ENCODE measurements around the gene RGMA. TPM values are rescaled to one million over a fixed set of nuclear protein-coding genes. Genes with fewer than 3 reads are reported as not detected.

RGMA gene
- total and polyA plus RNA-seq, 2 donors (not counting 3 experiments of a cell fraction or from before 2014, with no cell fraction given), result 0.06 to 0.13 TPM

GRCh38 chr15:93024293-93024692, 64.7 kb downstream of the RGMA start:
- BruUV-seq (replicated peaks), result no TSS peak

More at GRCh38 chr15:93024293-93024692, 64.7 kb downstream of the RGMA start:
- H3K4me3 ChIP-seq (replicated peaks in 1 of 3; ENCODE audit: insufficient read depth in 1 of 3, low read depth in 1 of 3, low read length in 3 of 3), result no peak overlapping the region
- H3K27me3 ChIP-seq (ENCODE audit: control insufficient read depth in 2 of 2, insufficient read depth in 2 of 2, low read length in 2 of 2), result no peaks in the 10 kb centered on the region
- no peaks in the 10 kb centered on the region for H3K9me1 ChIP-seq (replicated peaks; ENCODE audit: control insufficient read depth, extremely low read depth, insufficient read depth, low read length)
- no peak overlapping the region for H2AFZ ChIP-seq (ENCODE audit: low read depth, low read length)
- DNase-seq (ENCODE audit: low read depth, low spot score) (no peak), FAIRE-seq (no peak)
- peaks cover 17% of the 10 kb centered on the region for H3K4me1 ChIP-seq (ENCODE audit: control insufficient read depth, extremely low read depth, insufficient read depth, low read length)
- TF ChIP-seq MYC (IDR thresholded peaks at IDR 0.05; ENCODE audit: low read depth, low read length) (no peak), POLR2AphosphoS5 (IDR thresholded peaks at IDR 0.05; ENCODE audit: insufficient read depth, low read depth, low read length) (no peak), GATA2 (IDR thresholded peaks at IDR 0.05; ENCODE audit: insufficient read depth, insufficient read length, low read depth, low read length) (no peak), EZH2 (IDR thresholded peaks at IDR 0.05; ENCODE audit: borderline replicate concordance, low read depth, low read length, severe bottlenecking) (no peak), JUN (IDR thresholded peaks at IDR 0.05; ENCODE audit: borderline replicate concordance, insufficient read depth, insufficient read length, low read depth) (no peak), CTCF (IDR thresholded peaks at IDR 0.05; ENCODE audit: extremely low read depth in 1 of 2, insufficient read depth in 1 of 2, low read depth in 1 of 2, low read length in 2 of 2) (no peak), POLR2A (IDR thresholded peaks at IDR 0.05; ENCODE audit: low read depth, low read length) (no peak), FOS (IDR thresholded peaks at IDR 0.05; ENCODE audit: borderline replicate concordance, insufficient read depth, low read length) (no peak), MAX (IDR thresholded peaks at IDR 0.05; ENCODE audit: insufficient read depth, insufficient read length) (no peak)
- intact Hi-C loops (cut with micrococcal nuclease), result no loop called here
- H3K9me3 ChIP-seq (replicated peaks; ENCODE audit: control insufficient read depth, insufficient read depth, low read length), result no peaks in the 10 kb centered on the region
- peaks cover 27 to 41% of the 10 kb centered on the region in 2 experiments for H3K36me3 ChIP-seq (ENCODE audit: control insufficient read depth in 2 of 2, extremely low read depth in 1 of 2, insufficient read depth in 2 of 2, low read length in 2 of 2)
- POLR2A ChIA-PET, result no interaction called here
- no peak overlapping the region for H3K4me2 ChIP-seq (ENCODE audit: insufficient read depth, low read length)
- CTCF ChIA-PET, result interaction anchor here (1.4 kb wide), 1 partner anchor 227 kb away, joined by 3 read pairs; no protein-coding TSS in a partner anchor
- no peak overlapping the region for H3K27ac ChIP-seq (ENCODE audit: insufficient read depth, low read depth, low read length)
- H3K79me2 ChIP-seq (ENCODE audit: control insufficient read depth, insufficient read depth, low read length), result peaks cover 39% of the 10 kb centered on the region
- no peak overlapping the region for H3K9ac ChIP-seq (replicated peaks; ENCODE audit: extremely low read depth, insufficient read depth, low read length)
- dilution Hi-C loops (cut with MboI; ENCODE audit: extremely low pct_ligation_motif_present, low sequenced_read_pairs), result no loop called here
- H4K20me1 ChIP-seq (replicated peaks; ENCODE audit: control insufficient read depth, extremely low read depth, insufficient read depth, low read length), result peaks cover 3% of the 10 kb centered on the region
